ENCODE results near the gene ODAD4.
"Not testable (repeated sequence)": the region's sequence is repeated elsewhere in the genome, so short reads cannot be mapped to it uniquely, and the experiment has no call there.

DNA sequence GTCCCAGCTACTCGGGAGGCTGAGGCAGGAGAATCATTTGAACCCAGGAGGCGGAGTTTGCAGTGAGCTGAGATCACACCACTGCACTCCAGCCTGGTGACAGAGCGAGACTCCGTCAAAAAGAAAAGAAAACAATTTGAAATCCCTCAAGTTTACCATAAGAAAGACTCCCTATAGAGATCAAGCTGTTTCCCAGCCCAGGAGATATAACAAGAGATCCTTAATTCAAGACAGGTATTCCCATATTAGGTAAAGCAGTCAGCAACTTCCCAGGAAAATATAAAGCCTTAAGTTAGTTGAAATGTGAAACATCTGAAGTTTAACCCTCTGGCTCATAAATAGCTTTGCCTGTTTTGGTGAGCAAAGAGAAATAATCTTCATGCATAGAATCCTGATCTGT is 81.9 kb downstream of the ODAD4 start:
- TF ChIP-seq, protein P1, sequence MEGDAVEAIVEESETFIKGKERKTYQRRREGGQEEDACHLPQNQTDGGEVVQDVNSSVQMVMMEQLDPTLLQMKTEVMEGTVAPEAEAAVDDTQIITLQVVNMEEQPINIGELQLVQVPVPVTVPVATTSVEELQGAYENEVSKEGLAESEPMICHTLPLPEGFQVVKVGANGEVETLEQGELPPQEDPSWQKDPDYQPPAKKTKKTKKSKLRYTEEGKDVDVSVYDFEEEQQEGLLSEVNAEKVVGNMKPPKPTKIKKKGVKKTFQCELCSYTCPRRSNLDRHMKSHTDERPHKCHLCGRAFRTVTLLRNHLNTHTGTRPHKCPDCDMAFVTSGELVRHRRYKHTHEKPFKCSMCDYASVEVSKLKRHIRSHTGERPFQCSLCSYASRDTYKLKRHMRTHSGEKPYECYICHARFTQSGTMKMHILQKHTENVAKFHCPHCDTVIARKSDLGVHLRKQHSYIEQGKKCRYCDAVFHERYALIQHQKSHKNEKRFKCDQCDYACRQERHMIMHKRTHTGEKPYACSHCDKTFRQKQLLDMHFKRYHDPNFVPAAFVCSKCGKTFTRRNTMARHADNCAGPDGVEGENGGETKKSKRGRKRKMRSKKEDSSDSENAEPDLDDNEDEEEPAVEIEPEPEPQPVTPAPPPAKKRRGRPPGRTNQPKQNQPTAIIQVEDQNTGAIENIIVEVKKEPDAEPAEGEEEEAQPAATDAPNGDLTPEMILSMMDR (IDR thresholded peaks at IDR 0.05) = not testable (repeated sequence)
- TF ChIP-seq POLR2A (IDR thresholded peaks at IDR 0.05) = not testable (repeated sequence)
